Thyroid gland (tissue), 4 donors: ENCODE measurements around the gene GLYR1. TPM values are rescaled to one million over a fixed set of nuclear protein-coding genes. Genes with fewer than 3 reads are reported as not detected.

Source experiments
- DNase-seq, 2 donors: peaks; one replicate each; pipeline ENCODE4 v3.0.0-alpha.2; 2019
- H3K27ac ChIP-seq, 3 donors: fragments of 200-600 bp; sonication (generic); 1 replicate in 2 of 3; 2 replicates in 1 of 3; pipeline ENCODE4 v1.5.1; 2016 to 2019; ENCODE audit warnings: mild to moderate bottlenecking in 1 of 3, moderate library complexity in 1 of 3
- H3K27me3 ChIP-seq: fragments of 200-600 bp; sonication (generic); one replicate; pipeline ENCODE4 v1.5.1; 2019
- H3K36me3 ChIP-seq, 2 donors: fragments of 200-600 bp; sonication (generic); one replicate each; pipeline ENCODE4 v1.5.1; 2016 to 2019
- H3K4me1 ChIP-seq, 2 donors: fragments of 200-600 bp; sonication (generic); one replicate each; pipeline ENCODE4 v1.5.1; 2017 to 2019
- H3K4me3 ChIP-seq, 3 donors: fragments of 200-600 bp; sonication (generic); replicated peaks in 1 of 3; 1 replicate in 2 of 3; 2 replicates in 1 of 3; pipeline ENCODE4 v1.5.1; 2016; ENCODE audit warnings: mild to moderate bottlenecking in 1 of 3
- H3K9me3 ChIP-seq: fragments of 200-600 bp; sonication (generic); one replicate; pipeline ENCODE4 v1.5.1; 2017
- CTCF ChIP-seq, 6 experiments: fragments of 200-600 bp in 3 of 6; fragments of 450-650 bp in 3 of 6; sonication (generic) in 3 of 6; IDR thresholded peaks; one replicate each; pipeline ENCODE4 v1.5.1; 2016 to 2019; ENCODE audit warnings: antibody characterized with exemption in 6 of 6, mild to moderate bottlenecking in 2 of 6, inconsistent platforms in 1 of 6, moderate library complexity in 1 of 6
- POLR2A ChIP-seq, 2 donors: fragments of 450-650 bp; IDR thresholded peaks; one replicate each; pipeline ENCODE4 v1.6.1; 2017; ENCODE audit warnings: antibody characterized with exemption in 2 of 2, mild to moderate bottlenecking in 2 of 2, moderate library complexity in 1 of 2
- WGBS, 2 donors: methylation state at CpG; one replicate each; pipeline ENCODE4 v1.1.5; 2017; 5-methylcytosine and 5-hydroxymethylcytosine counted together
- intact Hi-C: fragments of 100-400 bp; cut with DNase I; formaldehyde crosslinking; loops from one replicate; pipeline ENCODE4 v1.15.1; 2023
- total RNA-seq, 4 donors: library from RNA; depleted of rRNA; stranded (reverse); fragments of >200 nt; gene quantifications; one replicate each; pipeline ENCODE4 v1.2.3, GENCODE V29; 2016

GLYR1 gene
- total RNA-seq, 4 donors from 2014 or later, result 43.1 to 89.2 (median 75.5) TPM

GRCh38 chr16:4796982-4797804, 49.9 kb downstream of the GLYR1 start:
- WGBS, 2 donors, result 87 to 88% methylated on average over 16 to 20 of the region's 21 CpGs

DNA sequence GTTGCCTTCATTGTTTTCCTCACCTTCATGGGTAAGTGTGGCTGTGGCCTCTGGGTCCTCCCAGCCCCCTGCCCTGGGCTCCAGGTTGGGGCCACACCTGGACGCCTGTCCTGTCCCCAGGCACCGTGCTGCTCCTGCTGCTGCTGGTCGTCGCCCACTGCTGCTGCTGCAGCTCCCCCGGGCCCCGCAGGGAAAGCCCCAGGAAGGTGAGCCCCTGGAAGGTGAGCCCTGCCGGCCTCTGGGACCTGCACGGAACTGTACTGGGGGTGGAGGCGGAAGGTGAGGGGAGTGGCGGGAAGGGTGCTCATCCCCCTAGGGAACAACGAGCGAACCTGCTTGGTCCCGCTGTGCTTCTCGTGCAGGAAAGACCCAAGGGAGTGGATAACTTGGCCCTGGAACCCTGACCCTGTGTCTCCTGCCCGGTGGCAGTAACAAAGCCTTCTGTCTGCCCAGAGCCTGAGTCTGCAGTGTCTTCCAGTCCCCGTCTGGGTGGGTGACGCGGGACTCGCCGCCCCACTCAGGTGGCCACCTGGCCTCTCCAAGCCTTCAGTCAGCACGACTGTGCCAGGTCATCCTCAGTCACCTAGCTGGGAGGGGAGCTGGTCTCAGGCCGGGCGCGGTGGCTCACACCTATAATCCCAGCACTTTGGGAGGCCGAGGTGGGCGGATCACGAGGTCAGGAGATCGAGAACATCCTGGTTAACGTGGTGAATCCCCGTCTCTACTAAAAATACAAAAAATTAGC, 51.1 kb downstream of the GLYR1 start:
- Histone ChIP-seq H3K4me3 (no peak overlapping the region), H3K36me3 (no peaks in the 10 kb centered on the region), H3K27ac (no peak overlapping the region), H3K4me1 (no peaks in the 10 kb centered on the region), H3K27me3 (no peaks in the 10 kb centered on the region), H3K9me3 (no peaks in the 10 kb centered on the region)
- 90 to 91% methylated on average over 21 to 27 of the region's 30 CpGs for WGBS, 2 donors
- DNase-seq, result no peak
- intact Hi-C loops, result no loop called here
- TF ChIP-seq POLR2A (IDR thresholded peaks at IDR 0.05), result no peak
- no peak for TF ChIP-seq CTCF (IDR thresholded peaks at IDR 0.05)

More at GRCh38 chr16:4796982-4797804, 49.9 kb downstream of the GLYR1 start:
- H3K27ac ChIP-seq, result no peak overlapping the region
- peaks cover 8% of the 10 kb centered on the region in 2 donors for H3K4me1 ChIP-seq
- no peaks in the 10 kb centered on the region for H3K9me3 ChIP-seq
- no peak overlapping the region for H3K4me3 ChIP-seq
- TF ChIP-seq CTCF (IDR thresholded peaks at IDR 0.05) (no peak), POLR2A (IDR thresholded peaks at IDR 0.05) (no peak)
- DNase-seq, result no peak
- intact Hi-C loops, result no loop called here
- H3K36me3 ChIP-seq, result no peaks in the 10 kb centered on the region
- H3K27me3 ChIP-seq, result no peaks in the 10 kb centered on the region

GRCh38 chr16:4795181-4795827, 51.8 kb downstream of the GLYR1 start, which contains the start of gene SMIM22:
Gene SMIM22, plus strand, starts transcription at chr16:4795369. Its CDS starts 366 bp downstream, at chr16:4795735.
- Histone ChIP-seq H3K27me3 (no peaks in the 10 kb centered on the region), H3K4me3 (no peak within 1 kb of the TSS), H3K36me3 (no peaks in the 10 kb centered on the region), H3K9me3 (no peaks in the 10 kb centered on the region), H3K27ac (no peak within 1 kb of the TSS), H3K4me1 (no peaks in the 10 kb centered on the region)
- DNase-seq, result no peak
- intact Hi-C loops, result no loop called here
- TF ChIP-seq POLR2A (IDR thresholded peaks at IDR 0.05) (no peak), CTCF (IDR thresholded peaks at IDR 0.05) (no peak)
- WGBS, 2 donors, result 39 to 70% methylated on average over 6 of the region's 14 CpGs

DNA sequence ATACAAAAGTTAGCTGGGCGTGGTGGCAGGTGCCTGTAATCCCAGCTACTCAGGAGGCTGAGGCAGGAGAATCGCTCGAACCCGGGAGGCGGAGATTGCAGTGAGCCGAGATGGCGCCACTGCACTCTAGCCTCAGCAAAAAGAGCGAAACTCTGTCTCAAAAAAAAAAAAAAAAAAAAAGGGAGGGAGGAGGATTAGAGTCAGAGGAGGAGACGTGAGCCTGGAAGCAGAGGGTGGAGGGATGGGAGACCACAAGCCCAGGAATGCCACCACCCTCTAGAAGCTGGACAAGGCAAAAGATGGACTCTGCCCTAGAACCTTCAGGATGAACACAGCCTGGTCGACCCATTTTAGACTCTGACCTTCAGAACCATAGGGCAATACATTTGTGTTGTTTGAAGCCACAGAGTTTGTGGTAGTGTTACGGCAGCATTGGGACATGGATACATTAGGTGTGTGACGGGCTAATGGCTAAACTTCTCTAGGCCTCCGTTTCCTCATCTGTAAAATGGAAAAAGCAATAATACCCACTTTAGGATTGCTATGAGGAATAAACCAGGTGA, 54.1 kb downstream of the GLYR1 start:
- H3K4me1 ChIP-seq, result no peaks in the 10 kb centered on the region
- no peaks in the 10 kb centered on the region for H3K9me3 ChIP-seq
- H3K27ac ChIP-seq, result no peak overlapping the region
- intact Hi-C loops, result no loop called here
- no peak for DNase-seq
- no peaks in the 10 kb centered on the region for H3K27me3 ChIP-seq
- WGBS, 2 donors, result 76 to 80% methylated on average over 13 of the region's 13 CpGs
- H3K4me3 ChIP-seq, result no peak overlapping the region
- H3K36me3 ChIP-seq, result no peaks in the 10 kb centered on the region
- TF ChIP-seq CTCF (IDR thresholded peaks at IDR 0.05) (no peak), POLR2A (IDR thresholded peaks at IDR 0.05) (no peak)
